SK-N-SH (cell line): ENCODE data around the gene ATP8B3. TPM values are rescaled to one million over a fixed set of nuclear protein-coding genes. Genes with fewer than 3 reads are reported as not detected.

Experiments used
- CTCF ChIA-PET: fragments of 300-600, 350-600 bp; formaldehyde crosslinking; extraction: SDS; loops from one replicate; lab custom pipeline; 2021; lab: Yijun Ruan, JAX
- POLR2A ChIA-PET: fragments of 350-600 bp; sonication (Branson Sonifier 250); formaldehyde crosslinking; extraction: SDS; loops from one replicate; lab custom pipeline; 2020; ENCODE audit warnings: antibody characterized with exemption, inconsistent platforms; lab: Yijun Ruan, JAX
- DNase-seq: peaks from one replicate; pipeline ENCODE4 v3.0.0; 2012
- H2AFZ ChIP-seq: fragments of 200-600 bp; sonication (generic); 2 replicates; pipeline ENCODE4 v1.8.1; 2016; ENCODE audit warnings: antibody characterized with exemption, mild to moderate bottlenecking, low read depth
- H3F3A ChIP-seq: fragments of 200-600 bp; sonication (generic); replicated peaks from 2 replicates; pipeline ENCODE3; 2016; ENCODE audit warnings: antibody characterized with exemption, mild to moderate bottlenecking; ENCODE audit not compliant: insufficient read depth
- H3K27ac ChIP-seq, 2 experiments: fragments of 200-500 bp in 1 of 2; fragments of 200-600 bp in 1 of 2; sonication (Bioruptor generic) in 1 of 2; sonication (generic), shearing (Covaris generic) in 1 of 2; 2 replicates each; pipeline versions ENCODE4 v1.5.1 to v1.6.1; 2014 to 2016; ENCODE audit warnings: low read depth in 2 of 2, inconsistent platforms in 1 of 2, low read length in 1 of 2, mild to moderate bottlenecking in 1 of 2, mixed read lengths in 1 of 2
- H3K27me3 ChIP-seq: fragments of 200-600 bp; sonication (generic), shearing (Covaris generic); 2 replicates; pipeline ENCODE4 v1.6.1; 2016; ENCODE audit warnings: mixed run types; ENCODE audit not compliant: insufficient read depth
- H3K36me3 ChIP-seq, 2 experiments: fragments of 200-500 bp in 1 of 2; fragments of 200-600 bp in 1 of 2; sonication (Bioruptor generic) in 1 of 2; sonication (generic) in 1 of 2; replicated peaks in 1 of 2; 2 replicates each; pipeline versions ENCODE3 to v1.5.1; 2014 to 2016; ENCODE audit warnings: low read length in 1 of 2, mild to moderate bottlenecking in 1 of 2; ENCODE audit not compliant: insufficient read depth in 2 of 2, control insufficient read depth in 1 of 2
- H3K4me1 ChIP-seq, 2 experiments: fragments of 200-500 bp in 1 of 2; fragments of 200-600 bp in 1 of 2; sonication (Bioruptor generic) in 1 of 2; sonication (generic), shearing (Covaris generic) in 1 of 2; 2 replicates each; pipeline versions ENCODE4 v1.5.1 to v1.6.1; 2014 to 2016; ENCODE audit warnings: low read depth in 1 of 2, low read length in 1 of 2, mixed run types in 1 of 2; ENCODE audit not compliant: insufficient read depth in 2 of 2, control insufficient read depth in 1 of 2
- H3K4me2 ChIP-seq: fragments of 200-600 bp; sonication (generic), shearing (Covaris generic); 2 replicates; pipeline ENCODE4 v1.6.1; 2017; ENCODE audit warnings: mixed run types
- H3K4me3 ChIP-seq, 2 experiments: fragments of 200-500 bp in 1 of 2; fragments of 200-600 bp in 1 of 2; sonication (Bioruptor generic) in 1 of 2; sonication (generic), shearing (Covaris generic) in 1 of 2; 2 replicates each; pipeline versions ENCODE4 v1.5.1 to v1.8.1; 2014 to 2016; ENCODE audit warnings: low read depth in 2 of 2, inconsistent platforms in 1 of 2, low read length in 1 of 2, mild to moderate bottlenecking in 1 of 2, mixed read lengths in 1 of 2, moderate library complexity in 1 of 2
- H3K79me2 ChIP-seq: fragments of 200-600 bp; sonication (generic); 2 replicates; pipeline ENCODE4 v1.8.1; 2017; ENCODE audit warnings: mild to moderate bottlenecking; ENCODE audit not compliant: insufficient read depth
- H3K9ac ChIP-seq: fragments of 200-600 bp; sonication (generic); 2 replicates; pipeline ENCODE4 v1.6.1; 2017; ENCODE audit warnings: mixed run types
- H3K9me2 ChIP-seq: fragments of 200-600 bp; sonication (generic); 2 replicates; pipeline ENCODE4 v1.6.1; 2017; ENCODE audit warnings: mixed run types
- H3K9me3 ChIP-seq: fragments of 200-600 bp; sonication (generic); 2 replicates; pipeline ENCODE4 v1.6.1; 2017; ENCODE audit warnings: mixed run types, mild to moderate bottlenecking, moderate library complexity
- H4K20me1 ChIP-seq: fragments of 200-600 bp; sonication (generic); 2 replicates; pipeline ENCODE4 v1.6.1; 2017; ENCODE audit warnings: mild to moderate bottlenecking, mixed run types; ENCODE audit not compliant: insufficient read depth
- CHD2 ChIP-seq: fragments of 150-350 bp; IDR thresholded peaks from 2 replicates; pipeline ENCODE4 v1.6.1; 2018; ENCODE audit warnings: low read length; ENCODE audit not compliant: partially characterized antibody
- ELF1 ChIP-seq: IDR thresholded peaks from 2 replicates; pipeline ENCODE4 v1.4.0; 2012
- FOXM1 ChIP-seq: IDR thresholded peaks from 2 replicates; pipeline ENCODE4 v1.4.0; 2012; ENCODE audit warnings: low read depth, mild to moderate bottlenecking
- GABPA ChIP-seq: IDR thresholded peaks from 2 replicates; pipeline ENCODE4 v1.4.0; 2012; ENCODE audit warnings: low read depth, mild to moderate bottlenecking
- GATA2 ChIP-seq: sonication (generic); formaldehyde crosslinking; IDR thresholded peaks from 2 replicates; pipeline ENCODE4 v1.5.0; 2020; ENCODE audit warnings: mild to moderate bottlenecking, missing genetic modification reagents
- JUND ChIP-seq: IDR thresholded peaks from 2 replicates; pipeline ENCODE4 v1.4.0; 2012
- MEF2A ChIP-seq: IDR thresholded peaks from 2 replicates; pipeline ENCODE4 v1.4.0; 2012; ENCODE audit warnings: low read depth, borderline replicate concordance
- MXI1 ChIP-seq: IDR thresholded peaks from 2 replicates; pipeline ENCODE4 v1.6.1; 2012; ENCODE audit warnings: mild to moderate bottlenecking, low read depth, low read length, improper control_type of control experiment
- NFIC ChIP-seq: IDR thresholded peaks from 2 replicates; pipeline ENCODE4 v1.4.0; 2012; ENCODE audit warnings: borderline replicate concordance
- NRF1 ChIP-seq: IDR thresholded peaks from 2 replicates; pipeline ENCODE4 v1.6.1; 2012; ENCODE audit warnings: low read depth, mild to moderate bottlenecking, low read length
- POLR2AphosphoS5 ChIP-seq: IDR thresholded peaks from 2 replicates; pipeline ENCODE4 v1.6.1; 2012; ENCODE audit warnings: low read depth, low read length
- RAD21 ChIP-seq: IDR thresholded peaks from 2 replicates; pipeline ENCODE4 v1.6.1; 2012; ENCODE audit warnings: mild to moderate bottlenecking, low read length
- RFX5 ChIP-seq: IDR thresholded peaks from 2 replicates; pipeline ENCODE4 v1.6.1; 2012; ENCODE audit warnings: mild to moderate bottlenecking, improper control_type of control experiment, low read length
- SIN3A ChIP-seq: IDR thresholded peaks from 2 replicates; pipeline ENCODE4 v1.6.1; 2012; ENCODE audit warnings: low read depth, mild to moderate bottlenecking, low read length, moderate library complexity, borderline replicate concordance
- SMC3 ChIP-seq: IDR thresholded peaks from 2 replicates; pipeline ENCODE4 v1.6.1; 2012; ENCODE audit warnings: low read depth, low read length, improper control_type of control experiment
- TAF1 ChIP-seq: IDR thresholded peaks from 2 replicates; pipeline ENCODE4 v1.6.1; 2012; ENCODE audit warnings: low read depth, mild to moderate bottlenecking, low read length, moderate library complexity, borderline replicate concordance
- TCF12 ChIP-seq: IDR thresholded peaks from 2 replicates; pipeline ENCODE4 v1.4.0; 2012
- WGBS: methylation state at CpG from one replicate; pipeline ENCODE4 v1.1.6; 2017; ENCODE audit warnings: low lambda C conversion rate; 5-methylcytosine and 5-hydroxymethylcytosine counted together
- polyA plus RNA-seq, 3 experiments: library from polyadenylated mRNA; depleted of rRNA; stranded (reverse); fragments of >200 nt; gene quantifications; 2 replicates each; pipeline ENCODE4 v1.2.3, GENCODE V29; 2012
- TF ChIP-seq, protein P1 (sequence below): IDR thresholded peaks from 2 replicates; pipeline ENCODE4 v1.4.0; 2012; ENCODE audit warnings: low read depth, borderline replicate concordance
- TF ChIP-seq, protein P2 (sequence below): fragments of 150-350 bp; IDR thresholded peaks from 2 replicates; pipeline ENCODE4 v1.6.1; 2016; ENCODE audit warnings: mild to moderate bottlenecking, low read depth, low read length
- TF ChIP-seq, protein P3 (sequence below): IDR thresholded peaks from 2 replicates; pipeline ENCODE4; 2012
- TF ChIP-seq, protein P4 (sequence below): IDR thresholded peaks from 2 replicates; pipeline ENCODE4 v1.4.0; 2012; ENCODE audit warnings: low read depth, borderline replicate concordance

Gene ATP8B3
- polyA plus RNA-seq, 1 of the 3 experiments (the other 2 are of a cell fraction): 8.0 TPM

DNA sequence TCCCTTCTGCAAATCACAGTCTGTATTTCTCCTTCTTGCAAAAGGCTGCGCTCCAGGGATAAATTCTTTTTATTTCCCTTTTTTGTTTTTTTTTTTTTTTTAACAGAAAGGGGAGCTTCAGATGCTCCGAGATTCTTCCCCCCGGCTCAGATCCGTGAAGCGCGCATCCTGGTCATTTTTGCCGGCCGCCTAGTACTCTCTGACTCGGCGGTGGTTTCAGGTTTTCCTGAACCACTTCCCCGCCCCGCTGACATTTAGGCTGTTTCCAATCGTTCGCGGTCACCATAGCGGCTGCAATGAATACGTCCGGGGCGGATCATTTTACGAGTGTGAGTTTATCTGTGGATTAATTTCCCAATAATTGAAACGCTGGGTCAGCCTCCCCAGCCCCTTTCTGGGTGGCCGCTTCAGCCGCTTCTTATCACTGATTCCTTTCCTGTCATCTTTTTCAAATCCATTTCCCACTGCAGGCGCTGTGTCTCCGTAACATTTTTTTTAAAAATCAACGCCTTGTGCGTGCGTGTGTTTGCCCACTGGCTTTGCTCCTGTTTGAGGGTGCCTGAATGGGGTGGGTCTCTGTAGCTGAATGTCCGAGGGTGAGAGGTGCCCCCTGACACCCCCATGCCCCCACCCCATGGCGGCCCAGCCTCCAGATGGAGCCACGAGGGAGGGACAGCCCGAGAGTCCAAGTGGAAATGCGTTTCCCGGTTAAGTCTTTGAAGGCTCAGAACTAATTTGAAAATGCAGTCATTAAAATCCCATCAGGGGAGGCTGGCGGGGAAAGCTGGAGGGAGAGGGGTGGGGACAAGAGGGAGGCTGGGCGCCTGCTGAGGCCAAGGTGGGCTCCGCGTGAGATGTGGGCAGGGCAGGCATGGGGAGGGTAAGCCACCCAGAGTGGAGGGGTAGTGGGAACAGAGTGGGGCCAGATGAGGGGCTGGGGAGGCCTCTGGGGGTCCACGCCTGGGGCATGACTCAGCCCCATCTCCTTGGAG lies 48.1 kb downstream of the ATP8B3 start:
- H3K4me1 ChIP-seq: no peaks in the 10 kb centered on the region
- no peaks in the 10 kb centered on the region for H3K9me2 ChIP-seq
- no peaks in the 10 kb centered on the region for H3K36me3 ChIP-seq
- H3K27ac ChIP-seq: no peak overlapping the region
- H3K4me3 ChIP-seq: no peak overlapping the region
- CTCF ChIA-PET: interaction anchor here (0.9 to 9.3 kb wide), 9 partner anchors 10 to 218 kb away, joined by 3 to 128 read pairs (median 8); no protein-coding TSS in a partner anchor
- H3K9ac ChIP-seq: no peak overlapping the region
- no peaks in the 10 kb centered on the region for H3K79me2 ChIP-seq
- peaks cover 12% of the 10 kb centered on the region; the same call in 1 of the 2 replicates for H4K20me1 ChIP-seq
- H3K9me3 ChIP-seq: no peaks in the 10 kb centered on the region
- H3F3A ChIP-seq: peaks cover 5% of the 10 kb centered on the region
- TF ChIP-seq POLR2AphosphoS5 (no peak), SMC3 (no peak), MXI1 (no peak), GATA2 (CRISPR knock-in tag) (no peak), GABPA (no peak), RAD21 (no peak), FOXM1 (no peak)
- TF ChIP-seq, protein P1, sequence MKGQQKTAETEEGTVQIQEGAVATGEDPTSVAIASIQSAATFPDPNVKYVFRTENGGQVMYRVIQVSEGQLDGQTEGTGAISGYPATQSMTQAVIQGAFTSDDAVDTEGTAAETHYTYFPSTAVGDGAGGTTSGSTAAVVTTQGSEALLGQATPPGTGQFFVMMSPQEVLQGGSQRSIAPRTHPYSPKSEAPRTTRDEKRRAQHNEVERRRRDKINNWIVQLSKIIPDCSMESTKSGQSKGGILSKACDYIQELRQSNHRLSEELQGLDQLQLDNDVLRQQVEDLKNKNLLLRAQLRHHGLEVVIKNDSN: no peak
- TF ChIP-seq, all 33 proteins: peak for 0
- WGBS: 7% methylated on average over 39 of the region's 39 CpGs
- POLR2A ChIA-PET: no interaction called here
- Histone ChIP-seq H3K27me3 (peaks cover 95% of the 10 kb centered on the region), H3K4me2 (no peak overlapping the region), H2AFZ (no peak overlapping the region)
- no peak for DNase-seq

DNA sequence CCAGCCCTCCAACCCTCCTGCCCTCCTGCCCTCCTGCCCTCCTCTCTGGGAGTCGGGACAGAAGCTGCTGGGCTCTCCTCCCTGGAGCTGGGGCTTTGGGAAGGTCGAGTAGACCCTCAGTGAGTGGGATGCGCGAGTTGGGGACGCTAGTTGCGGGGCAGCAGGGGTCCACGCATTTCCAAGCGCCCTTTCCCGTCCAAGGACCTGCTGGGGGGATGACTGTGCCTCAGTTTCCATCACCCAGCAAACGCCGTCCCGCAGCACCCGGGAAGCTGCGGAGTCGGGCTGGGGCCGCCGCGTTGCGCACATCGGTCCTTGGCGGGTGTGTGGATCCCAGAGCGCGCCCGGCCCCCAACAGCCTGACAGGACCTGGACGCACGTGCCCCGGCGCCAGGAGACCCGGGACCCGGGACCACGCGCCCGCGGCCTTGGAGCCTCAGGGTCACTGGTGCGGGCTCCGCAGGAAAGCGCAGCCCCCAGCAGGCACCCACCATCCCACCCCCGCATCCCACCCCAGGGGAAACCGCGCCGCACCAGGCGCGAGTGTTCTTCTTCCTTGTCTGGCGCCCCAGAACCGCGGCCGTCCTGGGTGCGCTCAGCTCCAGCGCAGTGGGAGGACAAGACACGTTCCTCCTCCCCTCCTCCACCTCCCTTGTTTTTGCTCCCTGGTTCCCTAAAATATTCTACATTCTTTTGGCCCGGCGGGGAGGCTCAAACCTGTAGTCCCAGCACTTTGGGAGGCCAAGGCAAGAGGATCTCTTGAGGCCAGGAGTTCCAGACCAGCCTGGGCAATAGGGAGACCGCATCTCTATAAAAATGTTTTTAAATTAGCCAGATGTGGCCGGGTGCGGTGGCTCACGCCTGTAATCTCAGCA lies 49.6 kb downstream of the ATP8B3 start:
- peak; percentile 41 for DNase-seq
- Histone ChIP-seq H3K27ac (no peak overlapping the region), H2AFZ (no peak overlapping the region), H3K9ac (no peak overlapping the region), H3K79me2 (no peaks in the 10 kb centered on the region), H3K9me3 (no peaks in the 10 kb centered on the region), H3K4me3 (no peak overlapping the region), H4K20me1 (peaks cover 13% of the 10 kb centered on the region; the same call in 1 of the 2 replicates), H3K27me3 (peaks cover 95% of the 10 kb centered on the region), H3K36me3 (no peaks in the 10 kb centered on the region), H3K4me1 (no peaks in the 10 kb centered on the region), H3K9me2 (no peaks in the 10 kb centered on the region), H3F3A (peaks cover 5% of the 10 kb centered on the region), H3K4me2 (no peak overlapping the region)
- ChIA-PET CTCF (interaction anchor here (0.6 to 9.3 kb wide), 6 partner anchors 8 to 239 kb away, joined by 3 to 128 read pairs (median 4); partner anchors contain the start of gene PLK5), POLR2A (no interaction called here)
- WGBS: 4% methylated on average over 28 of the region's 56 CpGs
- TF ChIP-seq, protein P2, sequence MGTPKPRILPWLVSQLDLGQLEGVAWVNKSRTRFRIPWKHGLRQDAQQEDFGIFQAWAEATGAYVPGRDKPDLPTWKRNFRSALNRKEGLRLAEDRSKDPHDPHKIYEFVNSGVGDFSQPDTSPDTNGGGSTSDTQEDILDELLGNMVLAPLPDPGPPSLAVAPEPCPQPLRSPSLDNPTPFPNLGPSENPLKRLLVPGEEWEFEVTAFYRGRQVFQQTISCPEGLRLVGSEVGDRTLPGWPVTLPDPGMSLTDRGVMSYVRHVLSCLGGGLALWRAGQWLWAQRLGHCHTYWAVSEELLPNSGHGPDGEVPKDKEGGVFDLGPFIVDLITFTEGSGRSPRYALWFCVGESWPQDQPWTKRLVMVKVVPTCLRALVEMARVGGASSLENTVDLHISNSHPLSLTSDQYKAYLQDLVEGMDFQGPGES: no peak
- no peak for TF ChIP-seq ELF1
- no peak for TF ChIP-seq NFIC
- TF ChIP-seq SIN3A: no peak
- no peak for TF ChIP-seq RFX5
- TF ChIP-seq JUND: no peak
- no peak for TF ChIP-seq NRF1
- TF ChIP-seq TAF1: no peak
- TF ChIP-seq GATA2 (CRISPR knock-in tag): no peak
- TF ChIP-seq POLR2AphosphoS5: no peak
- no peak for TF ChIP-seq MEF2A
- no peak for TF ChIP-seq TCF12
- TF ChIP-seq SMC3: no peak
- TF ChIP-seq, protein P3, sequence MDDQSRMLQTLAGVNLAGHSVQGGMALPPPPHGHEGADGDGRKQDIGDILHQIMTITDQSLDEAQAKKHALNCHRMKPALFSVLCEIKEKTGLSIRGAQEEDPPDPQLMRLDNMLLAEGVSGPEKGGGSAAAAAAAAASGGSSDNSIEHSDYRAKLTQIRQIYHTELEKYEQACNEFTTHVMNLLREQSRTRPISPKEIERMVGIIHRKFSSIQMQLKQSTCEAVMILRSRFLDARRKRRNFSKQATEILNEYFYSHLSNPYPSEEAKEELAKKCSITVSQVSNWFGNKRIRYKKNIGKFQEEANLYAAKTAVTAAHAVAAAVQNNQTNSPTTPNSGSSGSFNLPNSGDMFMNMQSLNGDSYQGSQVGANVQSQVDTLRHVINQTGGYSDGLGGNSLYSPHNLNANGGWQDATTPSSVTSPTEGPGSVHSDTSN: no peak
- TF ChIP-seq, protein P4, sequence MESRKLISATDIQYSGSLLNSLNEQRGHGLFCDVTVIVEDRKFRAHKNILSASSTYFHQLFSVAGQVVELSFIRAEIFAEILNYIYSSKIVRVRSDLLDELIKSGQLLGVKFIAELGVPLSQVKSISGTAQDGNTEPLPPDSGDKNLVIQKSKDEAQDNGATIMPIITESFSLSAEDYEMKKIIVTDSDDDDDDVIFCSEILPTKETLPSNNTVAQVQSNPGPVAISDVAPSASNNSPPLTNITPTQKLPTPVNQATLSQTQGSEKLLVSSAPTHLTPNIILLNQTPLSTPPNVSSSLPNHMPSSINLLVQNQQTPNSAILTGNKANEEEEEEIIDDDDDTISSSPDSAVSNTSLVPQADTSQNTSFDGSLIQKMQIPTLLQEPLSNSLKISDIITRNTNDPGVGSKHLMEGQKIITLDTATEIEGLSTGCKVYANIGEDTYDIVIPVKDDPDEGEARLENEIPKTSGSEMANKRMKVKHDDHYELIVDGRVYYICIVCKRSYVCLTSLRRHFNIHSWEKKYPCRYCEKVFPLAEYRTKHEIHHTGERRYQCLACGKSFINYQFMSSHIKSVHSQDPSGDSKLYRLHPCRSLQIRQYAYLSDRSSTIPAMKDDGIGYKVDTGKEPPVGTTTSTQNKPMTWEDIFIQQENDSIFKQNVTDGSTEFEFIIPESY: no peak
- TF ChIP-seq MXI1: no peak
- no peak for TF ChIP-seq CHD2
